H1 (cell line): Measurements from ENCODE around the gene NEB. TPM values are rescaled to one million over a fixed set of nuclear protein-coding genes. Genes with fewer than 3 reads are reported as not detected.

Experiments
- ATF2 ChIP-seq: IDR thresholded peaks from 2 replicates; pipeline ENCODE4 v1.6.1; 2012; ENCODE audit warnings: low read length, inconsistent platforms
- BCL11A ChIP-seq, 2 experiments: IDR thresholded peaks; one replicate each; pipeline ENCODE4 v1.6.1; 2011; ENCODE audit warnings: low read depth in 2 of 2, low read length in 2 of 2, mild to moderate bottlenecking in 2 of 2
- CBX5 ChIP-seq: fragments of 300-800, 300-1000 bp; sonication (generic); IDR thresholded peaks from 2 replicates; pipeline ENCODE4 v1.7.1; 2016; ENCODE audit warnings: antibody characterized with exemption, low read length, low read depth
- CHD7 ChIP-seq: fragments of 300-600 bp; sonication (generic); IDR thresholded peaks from 2 replicates; pipeline ENCODE4 v1.7.1; 2012; ENCODE audit warnings: low read length, moderate library complexity, mild to moderate bottlenecking, inconsistent platforms; ENCODE audit not compliant: insufficient replicate concordance
- MAFK ChIP-seq: IDR thresholded peaks from 2 replicates; pipeline ENCODE4 v1.6.1; 2012; ENCODE audit warnings: low read depth, mild to moderate bottlenecking, improper control_type of control experiment, low read length
- MAX ChIP-seq: IDR thresholded peaks from 2 replicates; pipeline ENCODE4 v1.6.1; 2012; ENCODE audit warnings: inconsistent platforms
- SIN3A ChIP-seq, 2 experiments: IDR thresholded peaks in 1 of 2; conservative IDR thresholded peaks in 1 of 2; 2 replicates each; pipeline ENCODE4 v1.6.1; 2011 to 2012; ENCODE audit warnings: low read length in 2 of 2, improper control_type of control experiment in 1 of 2, low read depth in 1 of 2, mild to moderate bottlenecking in 1 of 2
- TAF1 ChIP-seq: IDR thresholded peaks from 2 replicates; pipeline ENCODE4 v1.6.1; 2011; ENCODE audit warnings: mild to moderate bottlenecking, low read depth, low read length
- TAF7 ChIP-seq: optimal IDR thresholded peaks from 2 replicates; pipeline ENCODE3; 2011; ENCODE audit warnings: low read depth, mild to moderate bottlenecking, inconsistent platforms, low read length, moderate library complexity, borderline replicate concordance
- YY1 ChIP-seq: IDR thresholded peaks from 2 replicates; pipeline ENCODE4 v1.6.1; 2011; ENCODE audit warnings: low read depth, mild to moderate bottlenecking, low read length
- polyA plus RNA-seq, 7 experiments: library from polyadenylated mRNA; depleted of rRNA in 3 of 7; stranded (reverse) in 5 of 7; unstranded in 2 of 7; fragments of >200 nt in 5 of 7; fragments of 200-250 nt in 2 of 7; gene quantifications; 1 replicate in 5 of 7; 2 replicates in 1 of 7; 4 replicates in 1 of 7; pipeline versions ENCODE4 v1.2.1 to v1.2.3, GENCODE V29; 2011 to 2013; ENCODE audit warnings: missing spikeins in 2 of 7, mixed read lengths in 2 of 7
- total RNA-seq: library from RNA; stranded (reverse); fragmentation: NEBNext Ultra II Directional; extraction: Animal tissue kit (Norgen Biotek cat#: 25700); gene quantifications from 2 replicates; pipeline ENCODE4 v1.2.1, GENCODE V29; 2021

NEB gene
- total and polyA plus RNA-seq, 2 of the 8 experiments (the other 6 are each of a cell fraction or from before 2014, with no cell fraction given) = 1.4 to 2.5 TPM

DNA sequence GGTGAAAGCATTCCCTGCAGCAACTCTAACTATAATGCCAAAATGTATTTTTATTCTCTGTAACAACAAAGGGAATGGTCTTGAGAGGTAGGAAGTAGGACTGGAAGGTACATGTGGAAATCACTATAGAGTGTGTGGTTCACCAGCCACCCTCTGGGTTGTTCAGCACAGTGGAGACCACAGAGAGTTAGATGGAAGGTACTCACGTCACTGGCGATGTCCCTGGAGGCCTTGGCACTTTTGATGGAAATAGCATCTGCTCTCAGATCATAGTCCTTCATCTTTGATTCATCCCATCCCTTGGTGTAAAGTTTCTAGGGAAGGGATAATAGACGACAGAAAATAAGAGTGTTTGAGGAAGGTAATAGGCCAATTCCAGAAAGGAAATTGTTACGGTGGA is 124.0 kb downstream of the NEB start (continued):
- no peak for TF ChIP-seq CHD7
- TF ChIP-seq MAX = no peak
- TF ChIP-seq BCL11A (IDR thresholded peaks at IDR 0.05; ENCODE audit: low read depth in 2 of 2, low read length in 2 of 2) = no peak
- no peak for TF ChIP-seq ATF2
- TF ChIP-seq TAF7 = no peak
- TF ChIP-seq TAF1 = no peak
- no peak for TF ChIP-seq MAFK
- no peak for TF ChIP-seq SIN3A (conservative IDR thresholded peaks at IDR 0.05 in 1 of 2, IDR thresholded peaks at IDR 0.05 in 1 of 2; ENCODE audit: low read depth in 1 of 2, low read length in 2 of 2)
- no peak for TF ChIP-seq CBX5
- TF ChIP-seq YY1 = no peak
